Fibroblast of villous mesenchyme (primary cell): Measurements from ENCODE around the gene MGAT5. TPM values are rescaled to one million over a fixed set of nuclear protein-coding genes. Genes with fewer than 3 reads are reported as not detected.

Experiments
- DNase-seq: peaks from one replicate; pipeline ENCODE4 v3.0.0-alpha.2; 2010; ENCODE audit warnings: low read depth
- H3K4me3 ChIP-seq: 2 replicates; pipeline ENCODE4 v1.5.1; 2011; ENCODE audit warnings: low read depth, mild to moderate bottlenecking, low read length
- CTCF ChIP-seq: IDR thresholded peaks from 2 replicates; pipeline ENCODE4 v1.5.1; 2012; ENCODE audit warnings: low read depth, mild to moderate bottlenecking, low read length; ENCODE audit not compliant: insufficient read depth
- total RNA-seq: library from RNA; depleted of rRNA; stranded (reverse); fragments of >200 nt; gene quantifications from 2 replicates; pipeline ENCODE4 v1.2.3, GENCODE V29; 2012

Gene MGAT5
- total RNA-seq, 1 donor, result 109 TPM

- TF ChIP-seq CTCF, result no peak
- DNase-seq, result no peak
- H3K4me3 ChIP-seq, result no peak overlapping the region
Measured at GRCh38 chr2:134220344-134220974, 33.4 kb upstream of the MGAT5 start.

- no peak for TF ChIP-seq CTCF
- no peak overlapping the region for H3K4me3 ChIP-seq
- DNase-seq, result peak; percentile 75
Measured at GRCh38 chr2:134224005-134224404, 29.9 kb upstream of the MGAT5 start.

- H3K4me3 ChIP-seq, result no peak overlapping the region
- no peak for DNase-seq
- TF ChIP-seq CTCF, result no peak
Measured at GRCh38 chr2:134225173-134225572, 28.7 kb upstream of the MGAT5 start.

GRCh38 chr2:134225841-134226240, 28.0 kb upstream of the MGAT5 start:
- DNase-seq, result no peak
- no peak overlapping the region for H3K4me3 ChIP-seq
- no peak for TF ChIP-seq CTCF

DNA sequence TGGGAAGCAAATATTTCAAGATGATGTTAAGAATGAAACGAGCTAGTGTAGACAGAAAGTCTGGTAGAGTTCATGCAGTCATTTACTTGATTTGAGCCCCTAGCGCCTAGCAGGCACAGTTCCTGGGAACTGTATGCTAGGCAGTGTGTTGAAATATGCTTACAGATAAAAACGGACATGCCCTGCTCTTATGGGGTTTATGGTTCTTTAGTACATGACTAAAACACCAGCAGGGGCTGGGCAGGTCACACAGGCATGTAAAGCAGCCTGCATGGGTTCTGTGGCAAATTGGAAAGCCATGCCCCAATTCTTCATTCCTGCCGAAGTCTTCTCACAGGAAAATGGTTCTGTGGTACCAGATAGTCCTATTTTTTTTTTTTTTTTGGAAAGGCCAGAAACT, 27.3 kb upstream of the MGAT5 start:
- DNase-seq, result peak; percentile 85
- no peak overlapping the region for H3K4me3 ChIP-seq
- no peak for TF ChIP-seq CTCF

DNA sequence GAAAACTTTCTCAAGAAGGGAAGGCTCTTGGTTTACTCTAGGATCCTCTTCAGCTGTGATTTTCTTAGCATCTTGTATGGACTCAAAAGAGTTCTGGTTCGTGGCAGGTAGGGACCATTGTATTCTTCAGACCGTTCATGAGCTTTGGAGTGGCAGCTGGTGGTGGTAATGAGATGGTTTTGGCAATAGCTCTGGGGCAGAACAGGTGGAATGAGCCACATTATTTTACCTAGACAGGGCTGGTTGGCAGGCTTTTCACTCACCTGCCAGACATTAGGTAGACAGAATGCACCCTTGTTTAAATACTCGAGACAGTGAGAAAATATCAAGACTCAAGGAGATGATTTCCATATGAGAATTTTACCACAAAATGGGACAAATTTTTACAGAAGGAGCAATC, 26.2 kb upstream of the MGAT5 start:
- TF ChIP-seq CTCF, result no peak
- DNase-seq, result no peak
- H3K4me3 ChIP-seq, result no peak overlapping the region

DNA sequence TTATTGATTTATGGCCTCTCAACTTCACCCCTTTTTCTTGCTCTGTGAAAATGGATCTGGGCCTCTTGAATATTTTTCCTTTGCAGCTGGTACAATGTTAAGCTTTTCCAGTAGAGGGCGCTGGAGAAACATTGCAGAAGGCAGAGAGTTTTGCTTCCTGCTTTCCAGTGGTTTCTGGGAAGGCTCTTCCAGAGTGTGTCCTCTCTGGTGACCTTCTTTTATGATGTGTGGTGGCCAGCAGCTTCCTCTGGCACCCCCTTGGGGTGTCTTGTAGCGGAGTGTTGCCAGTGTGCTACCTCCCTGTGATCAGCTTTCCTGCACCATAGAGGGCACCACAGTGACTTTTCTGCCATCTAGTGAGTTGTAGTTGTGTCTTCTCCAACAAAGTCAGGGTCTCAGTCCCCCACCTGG, 25.4 kb upstream of the MGAT5 start:
- DNase-seq, result no peak

More for the DNA sequence above, 25.4 kb upstream of the MGAT5 start:
- peak; percentile 49 for TF ChIP-seq CTCF
- no peak overlapping the region for H3K4me3 ChIP-seq
